Natural killer cell (primary cell): Measurements from ENCODE around the gene HSD11B1. TPM values are rescaled to one million over a fixed set of nuclear protein-coding genes. Genes with fewer than 3 reads are reported as not detected.
A peak's percentile ranks its signal among the peaks of the same experiment; 100 is the strongest.

Experiments
- ATAC-seq, 3 donors: fragments of 150-1000 bp in 2 of 3; fragments of 200-7000 bp in 1 of 3; cut with Tn5 transposase; 1 replicate in 1 of 3; 2 replicates in 2 of 3; pipeline ENCODE4 v1.10.0; 2021; ENCODE audit warnings: mild to moderate bottlenecking in 2 of 3, moderate library complexity in 2 of 3
- DNase-seq, 2 donors: peaks; one replicate each; pipeline versions ENCODE4 v3.0.0 to v3.0.0-alpha.2; 2013 to 2021; ENCODE audit warnings: mixed read lengths in 1 of 2
- H3K27ac ChIP-seq: one replicate; pipeline ENCODE4 v1.5.1; 2013; ENCODE audit warnings: mild to moderate bottlenecking, low read length
- H3K27me3 ChIP-seq: one replicate; pipeline ENCODE4 v1.6.1; 2013; ENCODE audit warnings: low read length; ENCODE audit not compliant: control insufficient read depth, insufficient read depth
- H3K36me3 ChIP-seq: one replicate; pipeline ENCODE4 v1.6.1; 2013; ENCODE audit warnings: low read length; ENCODE audit not compliant: control insufficient read depth, insufficient read depth
- H3K4me1 ChIP-seq: one replicate; pipeline ENCODE4 v1.6.1; 2013; ENCODE audit warnings: low read length; ENCODE audit not compliant: control insufficient read depth, insufficient read depth
- H3K4me3 ChIP-seq: one replicate; pipeline ENCODE4 v1.5.1; 2013; ENCODE audit warnings: low read length
- H3K9me3 ChIP-seq: one replicate; pipeline ENCODE4 v1.6.1; 2013; ENCODE audit warnings: low read length; ENCODE audit not compliant: control insufficient read depth, insufficient read depth
- H3K27ac Mint-ChIP-seq, 2 donors: one replicate each; pipeline ENCODE4 v1.8.0; 2022; ENCODE audit warnings: mild to moderate bottlenecking in 2 of 2, mixed read lengths in 2 of 2, moderate library complexity in 1 of 2
- H3K27me3 Mint-ChIP-seq, 2 donors: one replicate each; pipeline ENCODE4 v1.8.0; 2022; ENCODE audit warnings: low read depth in 2 of 2, mixed read lengths in 2 of 2
- H3K36me3 Mint-ChIP-seq: one replicate; pipeline ENCODE4 v1.8.0; 2022; ENCODE audit warnings: mixed read lengths
- H3K4me1 Mint-ChIP-seq, 2 donors: one replicate each; pipeline ENCODE4 v1.8.0; 2022; ENCODE audit warnings: mixed read lengths in 2 of 2
- H3K4me3 Mint-ChIP-seq: one replicate; pipeline ENCODE4 v1.8.0; 2022; ENCODE audit warnings: mild to moderate bottlenecking, moderate library complexity, mixed read lengths
- H3K9me3 Mint-ChIP-seq, 2 donors: one replicate each; pipeline ENCODE4 v1.8.0; 2022; ENCODE audit warnings: mixed read lengths in 2 of 2
- CTCF ChIP-seq: fragments of 200-600 bp; IDR thresholded peaks from one replicate; pipeline ENCODE4 v1.8.0; 2022; ENCODE audit warnings: antibody characterized with exemption
- WGBS: methylation state at CpG from one replicate; pipeline ENCODE4 v1.1.7; 2013; ENCODE audit warnings: missing lambda C conversion rate; ENCODE audit not compliant: insufficient coverage; 5-methylcytosine and 5-hydroxymethylcytosine counted together
- intact Hi-C: fragments of 100-400 bp; cut with micrococcal nuclease; formaldehyde crosslinking; loops from one replicate; pipeline ENCODE4 v1.14.2; 2022
- total RNA-seq, 4 donors: library from RNA; stranded (reverse); fragments of 120-200 nt in 1 of 4; gene quantifications; one replicate each; pipeline versions ENCODE4 v1.2.3 to v1.2.4, GENCODE V29; 2013 to 2022

The HSD11B1 gene
- total RNA-seq, 3 donors from 2014 or later (not counting 1 experiment from before 2014, with no cell fraction given) = not detected

DNA sequence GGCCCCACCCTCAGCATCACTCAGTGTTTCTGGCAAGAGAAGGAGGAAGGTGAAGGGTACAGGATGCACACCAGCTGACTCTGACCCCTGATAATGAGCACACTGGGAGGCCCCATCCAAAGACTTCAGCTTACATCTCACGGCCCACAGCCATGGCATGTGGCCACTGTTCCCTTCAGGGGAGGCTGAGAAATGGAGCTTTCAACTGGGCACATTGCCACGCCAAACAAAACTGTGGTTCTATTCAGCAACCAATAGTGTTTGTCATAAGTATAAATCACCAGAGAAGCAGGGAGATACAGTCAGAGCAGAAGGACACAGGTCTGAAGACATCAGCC, 38.5 kb downstream of the HSD11B1 start:
- ATAC-seq (no peak), DNase-seq (no peak)
- H3K27ac Mint-ChIP-seq = no peak overlapping the region
- no peak for TF ChIP-seq CTCF
- H3K27me3 Mint-ChIP-seq = no peaks in the 10 kb centered on the region
- no peak overlapping the region for H3K27ac ChIP-seq
- no peak overlapping the region for H3K4me3 Mint-ChIP-seq
- no peaks in the 10 kb centered on the region for H3K27me3 ChIP-seq
- intact Hi-C loops = no loop called here
- H3K4me1 ChIP-seq = peaks cover 9% of the 10 kb centered on the region
- WGBS = 93% methylated on average over 2 of the region's 2 CpGs
- peaks cover 9% of the 10 kb centered on the region in 2 donors for H3K4me1 Mint-ChIP-seq
- no peaks in the 10 kb centered on the region for H3K9me3 Mint-ChIP-seq
- H3K36me3 Mint-ChIP-seq = no peaks in the 10 kb centered on the region
- no peak overlapping the region for H3K4me3 ChIP-seq
- H3K36me3 ChIP-seq = no peaks in the 10 kb centered on the region
- H3K9me3 ChIP-seq = no peaks in the 10 kb centered on the region

DNA sequence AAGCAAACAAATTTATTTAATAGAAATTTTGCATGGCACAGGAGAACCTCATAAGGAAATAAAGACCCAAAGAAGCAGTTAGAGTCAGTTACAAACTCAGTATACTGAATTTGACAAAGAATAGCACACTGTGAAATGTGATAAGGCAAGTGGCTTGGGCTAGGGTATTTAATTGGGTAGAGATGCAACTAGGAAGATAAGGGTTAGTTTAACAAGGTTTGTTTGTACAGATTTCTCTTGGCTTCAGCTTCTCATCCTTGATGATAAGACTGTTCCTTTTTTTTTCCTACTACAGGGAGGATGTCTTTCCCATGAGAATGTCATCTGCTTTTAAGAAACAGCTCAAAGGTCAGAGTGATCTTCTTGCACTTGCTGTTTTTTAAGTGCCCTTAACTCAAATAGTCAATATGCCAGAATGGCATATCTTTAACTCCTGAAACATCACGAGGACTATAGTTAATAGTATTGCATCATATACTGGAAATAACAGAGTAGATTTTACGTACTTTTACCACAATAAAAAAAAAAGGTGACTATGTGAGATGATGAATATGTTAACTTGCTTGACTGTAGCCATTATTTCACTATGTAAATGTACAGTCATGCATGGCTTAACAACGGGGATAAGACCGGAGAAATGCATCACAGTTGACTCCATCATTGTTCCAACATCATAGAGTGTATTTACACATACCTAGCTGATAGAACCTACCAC, 42.0 kb downstream of the HSD11B1 start:
- TF ChIP-seq CTCF = no peak
- Mint-ChIP-seq H3K4me1 (peaks cover 16 to 17% of the 10 kb centered on the region in 2 donors), H3K4me3 (peak overlapping the region; percentile 25), H3K27ac (peak overlapping the region; percentile 85 to 92), H3K27me3 (no peaks in the 10 kb centered on the region), H3K9me3 (no peaks in the 10 kb centered on the region), H3K36me3 (no peaks in the 10 kb centered on the region)
- H3K4me1 ChIP-seq = peaks cover 26% of the 10 kb centered on the region
- H3K9me3 ChIP-seq = no peaks in the 10 kb centered on the region
- no peaks in the 10 kb centered on the region for H3K27me3 ChIP-seq
- intact Hi-C loops = loop anchor here (1.0 to 5.0 kb wide), 4 partner anchors 23 to 177 kb away; no protein-coding TSS in a partner anchor
- 81% methylated on average over 2 of the region's 4 CpGs for WGBS
- no peak overlapping the region for H3K4me3 ChIP-seq
- DNase-seq = no peak
- H3K27ac ChIP-seq = no peak overlapping the region
- ATAC-seq = no peak
- H3K36me3 ChIP-seq = no peaks in the 10 kb centered on the region

DNA sequence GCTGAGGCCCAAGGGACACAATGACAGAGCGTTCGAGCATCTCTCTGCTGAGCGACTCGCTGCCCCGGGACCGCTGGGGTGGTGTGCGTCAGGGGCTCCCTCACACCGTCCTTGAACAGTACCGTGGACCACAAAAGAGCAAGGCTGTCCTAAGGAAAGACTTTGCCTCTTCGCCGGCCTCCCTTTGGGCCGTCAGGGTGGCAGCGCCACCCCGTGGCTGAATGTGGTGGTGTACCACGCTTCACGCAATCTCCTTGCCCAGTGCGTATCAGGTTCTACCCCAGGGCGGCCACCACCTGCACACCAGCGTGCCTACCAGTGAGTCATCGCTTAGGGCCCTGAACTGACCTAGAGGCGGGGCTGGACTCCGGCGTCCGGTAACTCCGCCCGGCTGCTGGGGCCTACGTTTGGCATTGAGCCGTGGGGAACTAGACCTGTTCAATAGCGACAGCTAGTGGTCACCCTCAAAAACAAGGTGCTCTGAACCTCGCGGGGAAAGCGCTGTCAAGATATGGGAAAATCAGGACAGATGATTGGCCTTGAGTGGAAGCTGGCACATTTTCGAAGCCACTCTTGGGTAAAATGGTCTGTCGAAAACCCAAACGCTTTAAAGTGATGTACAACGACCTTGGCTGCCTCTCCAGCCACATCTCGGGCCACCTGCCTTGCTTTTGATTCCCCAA, 43.1 kb downstream of the HSD11B1 start:
- H3K9me3 Mint-ChIP-seq = no peaks in the 10 kb centered on the region
- Histone ChIP-seq H3K27me3 (no peaks in the 10 kb centered on the region), H3K4me3 (peak overlapping the region; percentile 27), H3K36me3 (no peaks in the 10 kb centered on the region), H3K27ac (peak overlapping the region; percentile 68), H3K4me1 (peaks cover 28% of the 10 kb centered on the region), H3K9me3 (no peaks in the 10 kb centered on the region)
- TF ChIP-seq CTCF = peak; percentile 94
- H3K4me3 Mint-ChIP-seq = peak overlapping the region; percentile 86
- intact Hi-C loops = loop anchor here (1.0 to 5.0 kb wide), 4 partner anchors 22 to 178 kb away; no protein-coding TSS in a partner anchor
- ATAC-seq (peak; percentile 96 to 98 (median 98)), DNase-seq (peak; percentile 87 to 88)
- no peaks in the 10 kb centered on the region for H3K36me3 Mint-ChIP-seq
- peak overlapping the region; percentile 85 to 92 for H3K27ac Mint-ChIP-seq
- H3K27me3 Mint-ChIP-seq = no peaks in the 10 kb centered on the region
- WGBS = 18% methylated on average over 37 of the region's 37 CpGs
- H3K4me1 Mint-ChIP-seq = peaks cover 24 to 26% of the 10 kb centered on the region in 2 donors
